NK-92 (cell line): ENCODE measurements around the gene KCNH1.
"Not testable (repeated sequence)": the region's sequence is repeated elsewhere in the genome, so short reads cannot be mapped to it uniquely, and the experiment has no call there.

ENCODE experiments used
- DNase-seq: peaks from one replicate; lab custom pipeline; 2025; ENCODE audit not compliant: unreplicated experiment; lab: John Stamatoyannopoulos, UW

Gene KCNH1

GRCh38 chr1:211011128-211011527, 122.8 kb downstream of the KCNH1 start:
- DNase-seq: not testable (repeated sequence)

- no peak for DNase-seq
Measured at GRCh38 chr1:211009944-211010343, 124.0 kb downstream of the KCNH1 start.

- DNase-seq: no peak
Measured at GRCh38 chr1:211007830-211008229, 126.1 kb downstream of the KCNH1 start.

GRCh38 chr1:210995931-210996330, 138.0 kb downstream of the KCNH1 start:
- not testable (repeated sequence) for DNase-seq

DNA sequence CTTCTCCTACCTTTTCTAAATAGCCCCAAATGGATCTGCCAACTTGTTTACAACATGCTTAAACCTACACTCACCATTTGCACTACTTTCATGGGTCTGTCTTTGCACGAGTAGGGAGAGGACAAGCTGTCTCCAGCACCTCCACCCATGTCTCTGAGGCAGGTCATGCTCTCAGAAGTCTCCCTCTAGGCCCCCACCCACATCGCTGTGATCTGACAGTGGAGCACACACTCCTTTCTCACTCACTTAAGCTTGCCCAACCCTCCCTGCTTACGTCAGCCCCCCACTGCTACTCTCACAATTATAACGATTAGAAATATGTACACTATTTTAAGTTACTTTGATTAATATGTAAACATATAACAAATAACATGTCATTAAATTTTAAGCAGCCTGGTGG, 141.1 kb downstream of the KCNH1 start:
- no peak for DNase-seq

DNA sequence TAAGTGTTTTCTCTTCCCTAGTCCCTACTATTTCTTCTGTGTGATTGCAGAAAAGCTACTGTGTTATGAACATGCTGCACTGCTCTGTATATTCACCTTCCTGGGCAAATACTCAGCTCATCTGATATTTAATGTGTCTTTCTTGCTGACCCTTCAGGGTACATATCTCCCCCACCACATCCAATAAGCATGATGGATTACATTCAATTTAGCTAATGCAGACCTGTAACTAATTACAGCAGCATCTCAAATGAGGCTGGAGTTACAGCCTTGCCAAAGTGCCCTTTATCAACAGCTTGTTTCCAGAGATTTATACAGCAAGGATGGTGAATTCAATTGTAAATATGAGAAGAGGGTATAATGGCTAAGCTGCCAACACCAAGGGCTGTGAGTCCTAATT, 144.0 kb downstream of the KCNH1 start:
- no peak for DNase-seq

DNA sequence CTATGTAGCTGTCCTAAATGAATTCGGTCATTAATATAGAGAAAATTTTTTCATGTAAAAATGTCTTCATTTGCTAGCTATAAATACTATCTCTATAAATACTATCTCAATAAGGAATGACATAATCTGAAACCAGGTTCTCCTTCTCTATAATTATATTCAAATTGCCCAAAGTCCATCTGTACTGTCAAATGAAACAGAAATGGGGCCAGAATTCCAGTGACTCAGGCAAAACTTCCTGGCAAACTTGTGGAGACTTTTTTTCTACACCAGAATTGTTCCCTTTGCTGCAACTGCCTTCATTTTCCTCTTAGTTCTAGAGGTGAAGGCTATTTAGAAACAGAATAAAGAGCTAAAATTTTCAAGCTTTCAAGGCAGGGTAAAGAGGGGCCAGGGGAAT, 152.5 kb downstream of the KCNH1 start:
- DNase-seq: no peak

GRCh38 chr1:210980082-210980481, 153.9 kb downstream of the KCNH1 start:
- DNase-seq: no peak

- no peak for DNase-seq
Measured at GRCh38 chr1:210978974-210979354, 155.0 kb downstream of the KCNH1 start.

GRCh38 chr1:210978316-210978973, 155.5 kb downstream of the KCNH1 start:
- DNase-seq: no peak

GRCh38 chr1:210951279-210951678, 182.7 kb downstream of the KCNH1 start:
- no peak for DNase-seq

DNA sequence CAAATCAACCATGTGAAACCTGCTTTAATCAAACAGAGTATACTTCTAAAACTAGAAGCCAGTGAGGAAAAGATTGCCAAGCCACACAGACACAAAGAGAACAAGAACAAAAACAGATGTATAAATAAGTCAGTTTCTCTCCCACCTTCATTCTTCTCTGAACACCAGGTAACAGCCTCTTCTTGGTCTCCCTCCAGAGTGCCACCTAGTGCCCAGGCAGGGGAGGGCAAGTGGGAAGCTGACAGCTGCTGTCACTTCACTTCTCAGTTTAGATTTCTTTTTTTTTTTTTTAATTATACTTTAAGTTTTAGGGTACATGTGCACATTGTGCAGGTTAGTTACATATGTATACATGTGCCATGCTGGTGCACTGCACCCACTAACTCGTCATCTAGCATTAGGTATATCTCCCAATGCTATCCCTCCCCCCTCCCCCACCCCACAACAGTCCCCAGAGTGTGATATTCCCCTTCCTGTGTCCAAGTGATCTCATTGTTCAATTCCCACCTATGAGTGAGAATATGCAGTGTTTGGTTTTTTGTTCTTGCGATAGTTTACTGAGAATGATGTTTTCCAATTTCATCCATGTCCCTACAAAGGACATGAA, 183.9 kb downstream of the KCNH1 start:
- not testable (repeated sequence) for DNase-seq

GRCh38 chr1:210949489-210949888, 184.5 kb downstream of the KCNH1 start:
- DNase-seq: no peak

DNA sequence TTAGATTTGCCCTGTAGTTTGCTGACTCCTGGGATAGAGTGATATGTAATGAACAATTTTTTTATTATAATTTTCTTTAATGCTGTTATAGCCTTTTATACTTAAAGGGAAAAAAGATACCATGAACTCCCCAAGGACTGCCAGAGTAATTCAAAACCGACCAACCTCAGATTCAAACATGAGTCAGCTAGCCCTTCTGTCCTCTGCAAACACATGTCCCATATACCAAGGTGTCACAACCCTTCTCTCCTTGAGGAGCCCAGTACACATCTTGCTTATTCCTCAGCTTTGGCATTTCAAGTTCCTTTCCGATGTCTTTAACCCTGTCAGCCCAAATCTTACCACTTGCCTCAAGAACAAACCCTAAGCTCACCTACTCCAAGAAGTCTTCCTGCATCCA, 184.9 kb downstream of the KCNH1 start:
- no peak for DNase-seq

DNA sequence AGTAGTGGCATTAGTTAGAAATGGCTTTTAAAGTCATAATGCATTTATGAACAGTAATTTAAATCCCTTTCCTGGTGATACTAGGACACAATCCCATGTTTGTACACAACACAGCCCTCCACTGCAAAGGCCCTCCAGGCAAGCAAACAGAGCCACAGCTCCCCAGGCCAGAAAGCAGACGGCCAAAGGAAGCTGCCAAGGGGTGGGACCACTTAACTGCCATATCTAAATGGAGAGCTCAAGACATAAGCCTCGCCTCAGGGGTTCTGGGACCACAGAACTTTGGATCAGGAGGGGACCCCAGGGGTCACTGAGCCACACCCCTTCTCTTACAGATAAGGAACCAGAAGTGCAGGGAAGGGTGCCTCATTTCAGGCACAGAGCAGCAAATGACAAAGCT, 189.7 kb downstream of the KCNH1 start:
- DNase-seq: no peak

GRCh38 chr1:210942513-210942912, 191.4 kb downstream of the KCNH1 start:
- no peak for DNase-seq

DNA sequence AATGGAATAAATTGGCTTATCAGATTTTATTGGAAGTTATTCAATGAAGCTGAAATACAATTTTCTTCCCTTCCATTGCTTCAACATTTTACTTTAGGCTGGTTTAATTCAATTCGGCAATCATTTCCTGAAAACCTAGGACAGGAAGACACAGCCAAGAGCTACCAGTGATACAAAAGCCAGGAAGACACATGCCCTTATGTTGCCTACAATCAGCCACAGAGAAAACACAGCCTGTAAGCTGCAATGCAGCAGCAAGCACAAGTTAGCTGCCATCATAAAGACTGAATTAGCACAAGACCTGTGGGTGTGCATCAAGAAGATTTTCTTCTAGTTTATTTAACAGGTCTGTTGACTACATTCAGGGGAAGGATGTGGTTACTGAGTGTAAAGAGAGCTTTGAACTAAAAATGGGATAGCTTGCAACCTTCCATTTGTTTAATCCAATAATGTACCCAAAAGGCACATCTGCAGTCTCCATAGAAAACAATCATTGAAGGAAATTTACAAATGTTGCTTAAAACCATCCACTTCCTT, 193.8 kb downstream of the KCNH1 start:
- DNase-seq: no peak

- DNase-seq: no peak
Measured at GRCh38 chr1:210938416-210938925, 195.5 kb downstream of the KCNH1 start.

DNA sequence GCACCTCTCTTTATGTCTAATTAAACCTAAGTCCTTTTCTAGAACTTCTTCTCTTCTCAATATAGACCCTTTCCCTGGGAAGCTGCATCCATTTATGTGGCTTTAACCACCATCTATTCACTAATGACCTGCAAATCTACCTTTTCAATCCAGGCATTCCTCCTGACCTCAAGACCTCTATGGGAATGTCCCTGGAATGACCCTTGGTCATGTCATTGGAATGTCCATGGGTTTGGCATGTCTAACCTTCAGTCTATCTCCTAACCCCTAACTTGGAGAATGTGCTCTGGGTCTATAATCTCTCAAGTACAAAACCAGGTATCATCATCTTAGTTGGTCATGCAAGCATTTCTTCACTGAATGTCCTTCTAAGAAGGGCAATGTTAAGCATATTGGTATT, 196.1 kb downstream of the KCNH1 start:
- DNase-seq: no peak

GRCh38 chr1:210935905-210936304, 198.0 kb downstream of the KCNH1 start:
- no peak for DNase-seq

GRCh38 chr1:210932104-210932503, 201.8 kb downstream of the KCNH1 start:
- no peak for DNase-seq

DNA sequence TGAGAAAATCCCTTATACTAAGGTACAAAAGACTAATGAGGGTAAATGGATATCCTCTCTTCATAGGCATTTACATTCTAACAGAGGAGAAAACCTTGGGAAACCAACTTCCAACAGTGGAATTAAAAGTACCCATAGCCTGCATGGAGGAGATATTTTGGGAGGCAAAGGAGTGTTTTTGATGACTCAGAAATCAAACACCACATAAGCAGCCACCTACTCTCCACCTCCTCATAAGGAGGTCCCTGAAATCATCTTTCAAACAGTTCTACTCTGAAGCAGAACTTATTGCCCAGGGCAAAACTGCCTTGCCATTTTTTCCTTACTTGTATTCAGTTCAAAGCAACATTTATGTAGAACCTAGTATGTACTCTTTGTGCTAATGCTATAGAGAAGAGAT, 211.3 kb downstream of the KCNH1 start:
- DNase-seq: no peak
